ENCODE measurements around the gene IGFBP6. TPM values are rescaled to one million over a fixed set of nuclear protein-coding genes. Genes with fewer than 3 reads are reported as not detected.
A peak's percentile ranks its signal among the peaks of the same experiment; 100 is the strongest.

Gene IGFBP6
- total and polyA plus RNA-seq, 9 of the 15 experiments (the other 6 are each of a cell fraction or from before 2014, with no cell fraction given) = 0.15 to 1.4 (median 0.54) TPM

DNA sequence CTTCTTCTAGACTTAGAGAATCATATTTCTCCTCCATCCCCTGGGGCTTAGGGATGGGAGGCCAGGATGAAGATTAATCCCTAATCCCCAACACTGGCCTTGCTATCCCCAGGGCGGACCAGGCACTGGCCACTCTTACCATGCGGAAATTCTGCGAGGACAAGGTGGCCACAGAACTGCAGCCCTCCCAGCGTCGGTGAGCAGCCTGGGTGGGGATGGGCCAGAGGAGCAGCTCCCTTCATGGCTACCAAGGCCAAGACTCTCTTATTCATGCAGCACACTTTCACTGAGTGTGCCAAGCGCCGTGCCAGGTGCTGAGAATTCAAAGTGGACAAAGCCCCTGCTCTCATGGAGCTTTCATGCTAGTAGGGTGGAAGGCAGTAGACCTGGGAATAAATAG is 40.6 kb upstream of the IGFBP6 start:
- no peak for DNase-seq (ENCODE audit: extremely low read depth in 1 of 4, low spot score in 3 of 4)
- Histone ChIP-seq H3K9me1 (ENCODE audit: control insufficient read depth, insufficient read depth, low read length) (no peaks in the 10 kb centered on the region), H3K27ac (ENCODE audit: extremely low read depth, low read depth, low read length) (no peak overlapping the region), H3K9ac (ENCODE audit: insufficient read depth in 1 of 2, low read depth in 2 of 2, low read length in 2 of 2) (peak overlapping the region in 1 of 2 experiments; percentile 62; a peak in 1 of 4 replicates), H3K79me2 (ENCODE audit: control insufficient read depth, insufficient read depth, low read length) (peaks cover 7% of the 10 kb centered on the region; the same call in 2 of the 3 replicates), H2AFZ (ENCODE audit: low read depth, low read length) (no peak overlapping the region), H3K4me2 (ENCODE audit: insufficient read depth, low read length) (no peak overlapping the region), H3K36me3 (ENCODE audit: control insufficient read depth, insufficient read depth, low read length) (no peaks in the 10 kb centered on the region), H3K27me3 (ENCODE audit: control insufficient read depth in 2 of 2, insufficient read depth in 2 of 2, low read length in 2 of 2) (no peaks in the 10 kb centered on the region), H3K9me3 (replicated peaks; ENCODE audit: control insufficient read depth, insufficient read depth, low read depth, low read length) (no peaks in the 10 kb centered on the region), H3K4me1 (replicated peaks in 1 of 2; ENCODE audit: control insufficient read depth in 2 of 2, insufficient read depth in 2 of 2, low read length in 2 of 2) (peaks cover 12 to 85% of the 10 kb centered on the region in 2 experiments; a peak in 4 of 5 replicates), H3K4me3 (no peak overlapping the region), H4K20me1 (replicated peaks; ENCODE audit: control insufficient read depth, insufficient read depth, low read length) (no peaks in the 10 kb centered on the region)
- ChIA-PET CTCF (ENCODE audit: low intra/inter-chr PET ratio) (no interaction called here), POLR2A (interaction anchor here (0.7 to 1.8 kb wide), 4 partner anchors 9 to 265 kb away, joined by 3 to 8 read pairs (median 4); partner anchors contain the start of gene AAAS)
- WGBS (ENCODE audit: insufficient coverage, low coverage, missing lambda C conversion rate) = 78% methylated on average over 7 of the region's 7 CpGs
- FAIRE-seq = no peak
- intact Hi-C loops (cut with micrococcal nuclease) = no loop called here
- no TSS peak for BruUV-seq (replicated peaks)
- in situ Hi-C loops (cut with MboI) = no loop called here
- no peak for ATAC-seq
- TF ChIP-seq SNRNP70 (optimal IDR thresholded peaks at IDR 0.05; ENCODE audit: low read depth, low read length) = no peak
- TF ChIP-seq, protein P1, sequence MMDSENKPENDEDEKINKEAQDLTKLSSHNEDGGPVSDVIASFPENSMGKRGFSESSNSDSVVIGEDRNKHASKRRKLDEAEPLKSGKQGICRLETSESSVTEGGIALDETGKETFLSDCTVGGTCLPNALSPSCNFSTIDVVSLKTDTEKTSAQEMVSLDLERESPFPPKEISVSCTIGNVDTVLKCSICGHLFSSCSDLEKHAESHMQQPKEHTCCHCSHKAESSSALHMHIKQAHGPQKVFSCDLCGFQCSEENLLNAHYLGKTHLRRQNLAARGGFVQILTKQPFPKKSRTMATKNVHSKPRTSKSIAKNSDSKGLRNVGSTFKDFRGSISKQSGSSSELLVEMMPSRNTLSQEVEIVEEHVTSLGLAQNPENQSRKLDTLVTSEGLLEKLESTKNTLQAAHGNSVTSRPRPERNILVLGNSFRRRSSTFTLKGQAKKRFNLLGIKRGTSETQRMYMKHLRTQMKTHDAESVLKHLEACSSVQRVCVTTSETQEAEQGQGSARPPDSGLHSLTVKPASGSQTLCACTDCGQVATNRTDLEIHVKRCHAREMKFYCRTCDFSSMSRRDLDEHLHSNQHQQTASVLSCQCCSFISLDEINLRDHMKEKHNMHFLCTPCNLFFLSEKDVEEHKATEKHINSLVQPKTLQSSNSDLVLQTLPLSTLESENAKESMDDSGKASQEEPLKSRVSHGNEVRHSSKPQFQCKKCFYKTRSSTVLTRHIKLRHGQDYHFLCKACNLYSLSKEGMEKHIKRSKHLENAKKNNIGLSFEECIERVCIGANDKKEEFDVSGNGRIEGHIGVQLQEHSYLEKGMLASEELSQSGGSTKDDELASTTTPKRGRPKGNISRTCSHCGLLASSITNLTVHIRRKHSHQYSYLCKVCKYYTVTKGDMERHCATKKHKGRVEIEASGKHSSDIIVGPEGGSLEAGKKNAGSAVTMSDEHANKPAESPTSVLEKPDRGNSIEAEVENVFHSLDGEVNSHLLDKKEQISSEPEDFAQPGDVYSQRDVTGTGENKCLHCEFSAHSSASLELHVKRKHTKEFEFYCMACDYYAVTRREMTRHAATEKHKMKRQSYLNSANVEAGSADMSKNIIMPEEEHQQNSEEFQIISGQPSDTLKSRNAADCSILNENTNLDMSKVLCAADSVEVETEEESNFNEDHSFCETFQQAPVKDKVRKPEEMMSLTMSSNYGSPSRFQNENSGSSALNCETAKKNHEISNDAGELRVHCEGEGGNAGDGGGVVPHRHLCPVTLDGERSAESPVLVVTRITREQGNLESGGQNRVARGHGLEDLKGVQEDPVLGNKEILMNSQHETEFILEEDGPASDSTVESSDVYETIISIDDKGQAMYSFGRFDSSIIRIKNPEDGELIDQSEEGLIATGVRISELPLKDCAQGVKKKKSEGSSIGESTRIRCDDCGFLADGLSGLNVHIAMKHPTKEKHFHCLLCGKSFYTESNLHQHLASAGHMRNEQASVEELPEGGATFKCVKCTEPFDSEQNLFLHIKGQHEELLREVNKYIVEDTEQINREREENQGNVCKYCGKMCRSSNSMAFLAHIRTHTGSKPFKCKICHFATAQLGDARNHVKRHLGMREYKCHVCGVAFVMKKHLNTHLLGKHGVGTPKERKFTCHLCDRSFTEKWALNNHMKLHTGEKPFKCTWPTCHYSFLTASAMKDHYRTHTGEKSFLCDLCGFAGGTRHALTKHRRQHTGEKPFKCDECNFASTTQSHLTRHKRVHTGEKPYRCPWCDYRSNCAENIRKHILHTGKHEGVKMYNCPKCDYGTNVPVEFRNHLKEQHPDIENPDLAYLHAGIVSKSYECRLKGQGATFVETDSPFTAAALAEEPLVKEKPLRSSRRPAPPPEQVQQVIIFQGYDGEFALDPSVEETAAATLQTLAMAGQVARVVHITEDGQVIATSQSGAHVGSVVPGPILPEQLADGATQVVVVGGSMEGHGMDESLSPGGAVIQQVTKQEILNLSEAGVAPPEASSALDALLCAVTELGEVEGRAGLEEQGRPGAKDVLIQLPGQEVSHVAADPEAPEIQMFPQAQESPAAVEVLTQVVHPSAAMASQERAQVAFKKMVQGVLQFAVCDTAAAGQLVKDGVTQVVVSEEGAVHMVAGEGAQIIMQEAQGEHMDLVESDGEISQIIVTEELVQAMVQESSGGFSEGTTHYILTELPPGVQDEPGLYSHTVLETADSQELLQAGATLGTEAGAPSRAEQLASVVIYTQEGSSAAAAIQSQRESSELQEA (IDR thresholded peaks at IDR 0.05; ENCODE audit: low read depth) = no peak
- TF ChIP-seq, protein P2, sequence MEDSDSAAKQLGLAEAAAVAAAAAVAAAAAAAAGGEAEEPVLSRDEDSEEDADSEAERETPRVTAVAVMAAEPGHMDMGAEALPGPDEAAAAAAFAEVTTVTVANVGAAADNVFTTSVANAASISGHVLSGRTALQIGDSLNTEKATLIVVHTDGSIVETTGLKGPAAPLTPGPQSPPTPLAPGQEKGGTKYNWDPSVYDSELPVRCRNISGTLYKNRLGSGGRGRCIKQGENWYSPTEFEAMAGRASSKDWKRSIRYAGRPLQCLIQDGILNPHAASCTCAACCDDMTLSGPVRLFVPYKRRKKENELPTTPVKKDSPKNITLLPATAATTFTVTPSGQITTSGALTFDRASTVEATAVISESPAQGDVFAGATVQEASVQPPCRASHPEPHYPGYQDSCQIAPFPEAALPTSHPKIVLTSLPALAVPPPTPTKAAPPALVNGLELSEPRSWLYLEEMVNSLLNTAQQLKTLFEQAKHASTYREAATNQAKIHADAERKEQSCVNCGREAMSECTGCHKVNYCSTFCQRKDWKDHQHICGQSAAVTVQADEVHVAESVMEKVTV (CRISPR knock-in tag; IDR thresholded peaks at IDR 0.05) = no peak
- no peak for TF ChIP-seq NCOA6 (IDR thresholded peaks at IDR 0.05)
- TF ChIP-seq NFE2 (IDR thresholded peaks at IDR 0.05; ENCODE audit: low read depth) = no peak
- no peak for TF ChIP-seq BCL6 (CRISPR knock-in tag; IDR thresholded peaks at IDR 0.05)
- no peak for TF ChIP-seq SMC3 (conservative IDR thresholded peaks at IDR 0.05; ENCODE audit: insufficient read depth, low read depth, low read length)
- no peak for TF ChIP-seq NONO (IDR thresholded peaks at IDR 0.05; ENCODE audit: low read depth in 2 of 2, low read length in 1 of 2)
